ENCODE measurements around the gene MPP2. TPM values are rescaled to one million over a fixed set of nuclear protein-coding genes. Genes with fewer than 3 reads are reported as not detected.
"Not testable (repeated sequence)": the region's sequence is repeated elsewhere in the genome, so short reads cannot be mapped to it uniquely, and the experiment has no call there.

MPP2 gene
- total RNA-seq, 1 donor from 2014 or later, result 1.9 TPM

- DNase-seq (ENCODE audit: extremely low read depth, low read depth, low spot score), result peak; percentile 7
These were observed 28.8 kb downstream of the MPP2 start for GRCh38 chr17:43878260-43879175.

GRCh38 chr17:43877451-43878155, 29.7 kb downstream of the MPP2 start:
- no peak for DNase-seq (ENCODE audit: extremely low read depth, low read depth, low spot score)

- DNase-seq (ENCODE audit: extremely low read depth, low read depth, low spot score), result no peak
These were observed 30.3 kb downstream of the MPP2 start for GRCh38 chr17:43877031-43877430.

- DNase-seq (ENCODE audit: extremely low read depth, low read depth, low spot score), result no peak
These were observed 31.7 kb downstream of the MPP2 start for GRCh38 chr17:43875476-43876147.

GRCh38 chr17:43874293-43874692, 33.0 kb downstream of the MPP2 start:
- DNase-seq (ENCODE audit: extremely low read depth, low read depth, low spot score), result no peak

GRCh38 chr17:43873815-43874214, 33.5 kb downstream of the MPP2 start:
- DNase-seq (ENCODE audit: extremely low read depth, low read depth, low spot score), result no peak

- DNase-seq (ENCODE audit: extremely low read depth, low read depth, low spot score), result no peak
These were observed 34.2 kb downstream of the MPP2 start for GRCh38 chr17:43873091-43873490.

- DNase-seq (ENCODE audit: extremely low read depth, low read depth, low spot score), result no peak
These were observed 35.2 kb downstream of the MPP2 start for GRCh38 chr17:43871946-43872690.

- not testable (repeated sequence) for DNase-seq (ENCODE audit: extremely low read depth, low read depth, low spot score)
These were observed 38.3 kb downstream of the MPP2 start for GRCh38 chr17:43869031-43869430.

- DNase-seq (ENCODE audit: extremely low read depth, low read depth, low spot score), result no peak
These were observed 38.9 kb downstream of the MPP2 start for GRCh38 chr17:43868226-43868994.

- DNase-seq (ENCODE audit: extremely low read depth, low read depth, low spot score), result no peak
These were observed 43.0 kb downstream of the MPP2 start for GRCh38 chr17:43864161-43864984.

- no peak for DNase-seq (ENCODE audit: extremely low read depth, low read depth, low spot score)
These were observed 45.4 kb downstream of the MPP2 start for GRCh38 chr17:43861960-43862359.

- DNase-seq (ENCODE audit: extremely low read depth, low read depth, low spot score), result no peak
These were observed 46.3 kb downstream of the MPP2 start for GRCh38 chr17:43860927-43861622.

- no peak for DNase-seq (ENCODE audit: extremely low read depth, low read depth, low spot score)
These were observed 47.1 kb downstream of the MPP2 start for GRCh38 chr17:43860077-43860725.

GRCh38 chr17:43857957-43858600, 49.3 kb downstream of the MPP2 start:
- DNase-seq (ENCODE audit: extremely low read depth, low read depth, low spot score), result no peak

GRCh38 chr17:43857141-43857540, 50.2 kb downstream of the MPP2 start:
- no peak for DNase-seq (ENCODE audit: extremely low read depth, low read depth, low spot score)

- no peak for DNase-seq (ENCODE audit: extremely low read depth, low read depth, low spot score)
These were observed 51.2 kb downstream of the MPP2 start for GRCh38 chr17:43856141-43856540.

Measured in glomerular endothelial cell (primary cell).